GM12878 (cell line): ENCODE measurements around the gene RPRD1A. TPM values are rescaled to one million over a fixed set of nuclear protein-coding genes. Genes with fewer than 3 reads are reported as not detected.

Experiments used
- ATAC-seq: fragments of 200-7000 bp; cut with Tn5 transposase; 3 replicates; pipeline ENCODE4 v1.9.1; 2020; ENCODE audit warnings: mild to moderate bottlenecking, moderate library complexity
- BruUV-seq: library from RNA; stranded (reverse); fragments of 400-500 nt; replicated peaks from 2 replicates; lab custom pipeline; 2021; lab: Mats Ljungman, UMichigan
- CTCF ChIA-PET: fragments of 300-600 bp; sonication (Branson Sonifier 250); formaldehyde crosslinking; extraction: SDS; loops from one replicate; lab custom pipeline; 2021; ENCODE audit warnings: inconsistent platforms; lab: Yijun Ruan, JAX
- POLR2A ChIA-PET: fragments of 350-600 bp; formaldehyde crosslinking; extraction: SDS; loops from one replicate; lab custom pipeline; 2021; ENCODE audit warnings: inconsistent platforms; lab: Charles Lee
- RAD21 ChIA-PET: fragments of 300-600 bp; sonication (Branson Sonifier 250); formaldehyde crosslinking; loops from one replicate; lab custom pipeline; 2023; ENCODE audit warnings: antibody characterized with exemption; ENCODE audit not compliant: unreplicated experiment; lab: Charles Lee
- SMC1A ChIA-PET: fragments of 300-600 bp; sonication (Branson Sonifier 250); formaldehyde crosslinking; loops from one replicate; lab custom pipeline; 2023; ENCODE audit not compliant: unreplicated experiment, uncharacterized antibody; lab: Charles Lee
- DNase-seq: peaks from one replicate; pipeline ENCODE4 v3.0.0-alpha.2; 2011; ENCODE audit warnings: low read depth, low spot score
- FAIRE-seq: peaks from 3 replicates; lab custom pipeline; 2011; peaks lifted over from hg19 to GRCh38; lab: Jason Lieb, UNC
- H2AFZ ChIP-seq: 2 replicates; pipeline ENCODE4 v1.6.0; 2011; ENCODE audit warnings: low read depth, low read length, control low read depth; ENCODE audit not compliant: control insufficient read depth
- H3K27ac ChIP-seq: 2 replicates; pipeline ENCODE4 v1.5.1; 2011; ENCODE audit warnings: control low read depth; ENCODE audit not compliant: control insufficient read depth, insufficient read depth
- H3K27me3 ChIP-seq, 2 experiments: replicated peaks in 1 of 2; 2 replicates each; pipeline versions ENCODE4 v1.6.0 to v1.6.1; 2011; ENCODE audit warnings: low read length in 1 of 2; ENCODE audit not compliant: control insufficient read depth in 2 of 2, insufficient read depth in 2 of 2
- H3K36me3 ChIP-seq, 2 experiments: 2 replicates each; pipeline ENCODE4 v1.5.1; 2011; ENCODE audit warnings: low read length in 1 of 2; ENCODE audit not compliant: control insufficient read depth in 2 of 2, insufficient read depth in 2 of 2
- H3K4me1 ChIP-seq: 2 replicates; pipeline ENCODE4 v1.6.1; 2011; ENCODE audit warnings: mild to moderate bottlenecking, low read length, moderate library complexity, mixed read lengths; ENCODE audit not compliant: control insufficient read depth, insufficient read depth
- H3K4me2 ChIP-seq: 2 replicates; pipeline ENCODE4 v1.6.0; 2011; ENCODE audit warnings: control low read depth; ENCODE audit not compliant: control insufficient read depth, insufficient read depth
- H3K4me3 ChIP-seq: fragments of 200-600 bp; sonication (generic); 2 replicates; pipeline ENCODE4 v1.5.1; 2016
- H3K79me2 ChIP-seq: 2 replicates; pipeline ENCODE4 v1.6.0; 2011; ENCODE audit warnings: low read length; ENCODE audit not compliant: control insufficient read depth, insufficient read depth
- H3K9ac ChIP-seq: 2 replicates; pipeline ENCODE4 v1.8.0; 2011; ENCODE audit warnings: low read length, control low read depth, mixed read lengths; ENCODE audit not compliant: control insufficient read depth, insufficient read depth
- H3K9me3 ChIP-seq: replicated peaks from 3 replicates; pipeline ENCODE4 v1.5.1; 2011; ENCODE audit warnings: mild to moderate bottlenecking, low read length; ENCODE audit not compliant: control insufficient read depth, insufficient read depth
- H4K20me1 ChIP-seq: 2 replicates; pipeline ENCODE4 v1.6.0; 2011; ENCODE audit not compliant: control insufficient read depth, insufficient read depth
- CEBPZ ChIP-seq: fragments of 150-350 bp; IDR thresholded peaks from 2 replicates; pipeline ENCODE4 v1.6.1; 2016; ENCODE audit warnings: low read depth, low read length
- CREB1 ChIP-seq: IDR thresholded peaks from 2 replicates; pipeline ENCODE4 v1.6.1; 2012; ENCODE audit warnings: low read depth, mild to moderate bottlenecking, inconsistent platforms
- EED ChIP-seq: sonication (generic); IDR thresholded peaks from 2 replicates; pipeline ENCODE4 v1.6.1; 2016; ENCODE audit warnings: antibody characterized with exemption, low read depth
- IKZF1 ChIP-seq: fragments of 450-650 bp; conservative IDR thresholded peaks from 2 replicates; pipeline ENCODE4 v1.6.1; 2017; ENCODE audit warnings: antibody characterized with exemption, mild to moderate bottlenecking
- IRF3 ChIP-seq: fragments of 450-650 bp; IDR thresholded peaks from 2 replicates; pipeline ENCODE4 v1.6.1; 2014; ENCODE audit warnings: mild to moderate bottlenecking
- IRF4 ChIP-seq: IDR thresholded peaks from 2 replicates; pipeline ENCODE4 v1.6.1; 2011; ENCODE audit warnings: low read depth, low read length
- IRF5 ChIP-seq: fragments of 450-650 bp; IDR thresholded peaks from 2 replicates; pipeline ENCODE4 v1.6.1; 2017; ENCODE audit warnings: borderline replicate concordance
- RBBP5 ChIP-seq: fragments of 200-600 bp; sonication (generic); conservative IDR thresholded peaks from 2 replicates; pipeline ENCODE4 v1.6.1; 2016
- RCOR1 ChIP-seq: conservative IDR thresholded peaks from 2 replicates; pipeline ENCODE4 v1.6.1; 2012; ENCODE audit warnings: low read depth, low read length, improper control_type of control experiment
- RFX5 ChIP-seq: IDR thresholded peaks from 2 replicates; pipeline ENCODE4 v1.6.1; 2011; ENCODE audit warnings: low read depth, low read length, improper control_type of control experiment
- SIN3A ChIP-seq: IDR thresholded peaks from 2 replicates; pipeline ENCODE4 v1.6.1; 2012; ENCODE audit warnings: low read depth, low read length, improper control_type of control experiment
- TARDBP ChIP-seq: IDR thresholded peaks from 2 replicates; pipeline ENCODE4 v1.6.1; 2016; ENCODE audit warnings: borderline replicate concordance
- USF1 ChIP-seq: IDR thresholded peaks from 2 replicates; pipeline ENCODE4 v1.6.1; 2011; ENCODE audit warnings: borderline replicate concordance, low read depth, mild to moderate bottlenecking, moderate library complexity, mixed read lengths, low read length; ENCODE audit not compliant: insufficient read depth; ENCODE audit errors: extremely low read length
- ZBTB40 ChIP-seq: fragments of 450-650 bp; IDR thresholded peaks from 2 replicates; pipeline ENCODE4 v1.6.1; 2016; ENCODE audit warnings: mild to moderate bottlenecking, moderate library complexity, borderline replicate concordance
- WGBS: methylation state at CpG from one replicate; pipeline ENCODE4 v1.1.6; 2016; ENCODE audit warnings: low lambda C conversion rate; ENCODE audit not compliant: insufficient replicate concordance, insufficient coverage; ENCODE audit errors: missing lambda C conversion rate; 5-methylcytosine and 5-hydroxymethylcytosine counted together
- in situ Hi-C: fragments of 300-500 bp; cut with MboI; formaldehyde crosslinking; loops from 9 replicates; pipeline ENCODE4 v1.14.3; 2018; ENCODE audit warnings: mixed read lengths
- intact Hi-C: fragments of 100-400 bp; cut with micrococcal nuclease; formaldehyde crosslinking; loops from one replicate; pipeline ENCODE4 v1.14.2; 2022; ENCODE audit not compliant: unreplicated experiment
- polyA plus RNA-seq, 11 experiments: library from polyadenylated mRNA; depleted of rRNA in 4 of 11; unstranded in 6 of 11; stranded (reverse) in 5 of 11; fragments of >200 nt; fragmentation: Nextera tagmentation in 4 of 11; fragmentation: Illumina TruSeq in 1 of 11; extraction: Ambion mirVana in 4 of 11; extraction: Trizol in 1 of 11; gene quantifications; 1 replicate in 1 of 11; 2 replicates in 10 of 11; pipeline versions ENCODE4 v1.2.1 to v1.2.3, GENCODE V29; 2011 to 2016; ENCODE audit warnings: inconsistent platforms in 2 of 11, missing spikeins in 2 of 11, low read depth in 1 of 11
- total RNA-seq, 4 experiments: library from RNA; depleted of rRNA in 3 of 4; stranded (reverse); fragments of >200 nt in 3 of 4; fragmentation: Illumina TruSeq in 1 of 4; extraction: Trizol in 1 of 4; gene quantifications; 2 replicates each; pipeline versions ENCODE4 v1.2.1 to v1.2.3, GENCODE V29; 2013 to 2021

The RPRD1A gene
- total and polyA plus RNA-seq, 10 of the 15 experiments (the other 5 are each of a cell fraction or from before 2014, with no cell fraction given), result 16.2 to 66.2 (median 36.2) TPM

- intact Hi-C loops, result no loop called here
- Histone ChIP-seq H4K20me1 (no peaks in the 10 kb centered on the region), H2AFZ (no peak overlapping the region), H3K4me2 (no peak overlapping the region), H3K4me3 (no peak overlapping the region), H3K36me3 (peaks cover 0 to 17% of the 10 kb centered on the region in 2 experiments; a peak in 2 of 4 replicates), H3K27me3 (no peaks in the 10 kb centered on the region), H3K79me2 (no peaks in the 10 kb centered on the region), H3K9ac (no peak overlapping the region), H3K4me1 (no peaks in the 10 kb centered on the region), H3K9me3 (no peaks in the 10 kb centered on the region), H3K27ac (no peak overlapping the region)
- FAIRE-seq, result no peak
- ChIA-PET CTCF (interaction anchor here (1.2 kb wide), 1 partner anchor 175 kb away, joined by 4 read pairs; no protein-coding TSS in a partner anchor), RAD21 (no interaction called here), SMC1A (interaction anchor here (0.6 to 0.9 kb wide), 3 partner anchors 14 to 455 kb away, joined by 3 to 5 read pairs (median 3); no protein-coding TSS in a partner anchor), POLR2A (no interaction called here)
- BruUV-seq, result no TSS peak
- no peak for DNase-seq
- in situ Hi-C loops, result no loop called here
- ATAC-seq, result no peak
- 100% methylated on average over 1 of the region's 1 CpG for WGBS
- no peak for TF ChIP-seq ZBTB40
- TF ChIP-seq IRF5, result no peak
- no peak for TF ChIP-seq RBBP5
- TF ChIP-seq TARDBP, result no peak
- no peak for TF ChIP-seq CEBPZ
- TF ChIP-seq RFX5, result no peak
- no peak for TF ChIP-seq IKZF1
- TF ChIP-seq EED, result no peak
- no peak for TF ChIP-seq SIN3A
- TF ChIP-seq IRF4, result no peak
- TF ChIP-seq IRF3, result no peak
- no peak for TF ChIP-seq CREB1
- TF ChIP-seq USF1, result no peak
- no peak for TF ChIP-seq RCOR1
These were observed 42.4 kb upstream of the RPRD1A start for GRCh38 chr18:36109737-36110136.
